Pancreas (tissue), 10 donors: ENCODE measurements around the gene PCBP4. TPM values are rescaled to one million over a fixed set of nuclear protein-coding genes. Genes with fewer than 3 reads are reported as not detected.

ENCODE experiments used
- ATAC-seq, 4 donors: fragments of 200-7000 bp; cut with Tn5 transposase; one replicate each; pipeline versions ENCODE4 v1.8.0 to v1.9.1; 2020; ENCODE audit warnings: mild to moderate bottlenecking in 4 of 4, moderate library complexity in 4 of 4
- DNase-seq, 6 donors: peaks; one replicate each; pipeline ENCODE4 v3.0.0-alpha.2; 2020
- FAIRE-seq: peaks from 2 replicates; lab custom pipeline; 2012; peaks lifted over from hg19 to GRCh38; lab: Jason Lieb, UNC
- H3K27ac ChIP-seq, 4 donors: fragments of 200-600 bp; sonication (generic); 1 replicate in 3 of 4; 2 replicates in 1 of 4; pipeline versions ENCODE4 v1.5.0 to v1.8.0; 2020
- H3K27me3 ChIP-seq, 4 donors: fragments of 200-600 bp; one replicate each; pipeline ENCODE4 v1.8.0; 2021
- H3K36me3 ChIP-seq, 3 donors: fragments of 200-600 bp; sonication (generic) in 1 of 3; one replicate each; pipeline versions ENCODE4 v1.5.0 to v1.8.0; 2020 to 2021
- H3K4me1 ChIP-seq, 3 donors: fragments of 200-600 bp; one replicate each; pipeline ENCODE4 v1.8.0; 2021
- H3K4me3 ChIP-seq, 4 donors: fragments of 200-600 bp; sonication (generic) in 2 of 4; one replicate each; pipeline versions ENCODE4 v1.5.0 to v1.8.0; 2020 to 2021
- H3K9me3 ChIP-seq, 4 donors: fragments of 200-600 bp; one replicate each; pipeline ENCODE4 v1.8.0; 2021
- CTCF ChIP-seq, 4 donors: fragments of 200-600 bp; sonication (generic) in 3 of 4; IDR thresholded peaks; one replicate each; pipeline versions ENCODE4 v1.5.0 to v1.8.0; 2021; ENCODE audit warnings: antibody characterized with exemption in 4 of 4
- WGBS, 2 donors: extraction: QIAGEN DNeasy Blood & Tissue Kit; methylation state at CpG; one replicate each; pipeline ENCODE4 v1.1.7; 2013; 5-methylcytosine and 5-hydroxymethylcytosine counted together
- intact Hi-C, 3 donors: fragments of 100-400 bp; cut with DNase I; formaldehyde crosslinking; loops; one replicate each; pipeline versions ENCODE4 v1.11.1 to v1.14.2; 2022
- polyA plus RNA-seq, 2 donors: library from polyadenylated mRNA; stranded (reverse); fragments of 200-250 nt; gene quantifications; one replicate each; pipeline ENCODE4 v1.2.3, GENCODE V29; 2013
- total RNA-seq, 6 donors: library from RNA; stranded (reverse); fragmentation: NEBNext Ultra II Directional in 4 of 6; extraction: Animal tissue kit (Norgen Biotek cat#: 25700) in 4 of 6; gene quantifications; one replicate each; pipeline versions ENCODE4 v1.2.1 to v1.2.4, GENCODE V29; 2021 to 2023
- donor health status: healthy with polysubstance abuse.
- donor health status: DM: no; HTN: no; CAD: no; lungs with moderate emphysema.
- donor health status: DM: no; HTN: no; CAD: no.
- donor health status: control.
- donor health status: control.
- donor health status: Bipolar disorder and iron deficiency.
- donor health status: DM: yes; HTN: yes; CAD: no.
- donor health status: DM: no; HTN: no; CAD: no.
- donor health status: DM: no; HTN: no; CAD: no.
- donor health status: DM: yes; HTN: yes; CAD: no.

The PCBP4 gene
- total and polyA plus RNA-seq, 8 donors, result 10.7 to 55.2 (median 17.4) TPM

- peak in 2 of 6 donors; percentile 28 to 33 for DNase-seq
Measured at GRCh38 chr3:51961602-51962569, 5.4 kb downstream of the PCBP4 start.

GRCh38 chr3:51961011-51961410 is 6.2 kb downstream of the PCBP4 start:
- FAIRE-seq, result no peak
- ATAC-seq, result no peak
- TF ChIP-seq CTCF (IDR thresholded peaks at IDR 0.05), result no peak
- Histone ChIP-seq H3K4me3 (no peak overlapping the region), H3K36me3 (no peaks in the 10 kb centered on the region), H3K27ac (no peak overlapping the region), H3K4me1 (peaks cover 0 to 8% (median 4%) of the 10 kb centered on the region in 3 donors), H3K27me3 (no peaks in the 10 kb centered on the region), H3K9me3 (no peaks in the 10 kb centered on the region)
- 93 to 96% methylated on average over 16 to 18 of the region's 18 CpGs for WGBS, 2 donors
- intact Hi-C loops, result no loop called here
- peak in 2 of 6 donors; percentile 21 to 78 for DNase-seq

More at GRCh38 chr3:51961602-51962569, 5.4 kb downstream of the PCBP4 start:
- H3K27ac ChIP-seq, result no peak overlapping the region
- FAIRE-seq (no peak), ATAC-seq (peak; percentile 25 to 80 (median 62))
- no peaks in the 10 kb centered on the region for H3K9me3 ChIP-seq
- H3K27me3 ChIP-seq, result no peaks in the 10 kb centered on the region
- no peak for TF ChIP-seq CTCF (IDR thresholded peaks at IDR 0.05)
- no peak overlapping the region for H3K4me3 ChIP-seq
- H3K4me1 ChIP-seq, result peaks cover 0 to 4% (median 2%) of the 10 kb centered on the region in 3 donors
- H3K36me3 ChIP-seq, result no peaks in the 10 kb centered on the region
- 48 to 50% methylated on average over 9 of the region's 9 CpGs for WGBS, 2 donors
- intact Hi-C loops, result no loop called here

GRCh38 chr3:51960386-51960785 is 6.9 kb downstream of the PCBP4 start:
- no peaks in the 10 kb centered on the region for H3K27me3 ChIP-seq
- H3K9me3 ChIP-seq, result no peaks in the 10 kb centered on the region
- H3K36me3 ChIP-seq, result no peaks in the 10 kb centered on the region
- DNase-seq, result peak in 2 of 6 donors; percentile 37 to 65
- no peak overlapping the region for H3K27ac ChIP-seq
- peaks cover 0 to 8% (median 4%) of the 10 kb centered on the region in 3 donors for H3K4me1 ChIP-seq
- no peak for ATAC-seq
- 86 to 90% methylated on average over 10 of the region's 10 CpGs for WGBS, 2 donors
- FAIRE-seq, result no peak
- no peak for TF ChIP-seq CTCF (IDR thresholded peaks at IDR 0.05)
- H3K4me3 ChIP-seq, result no peak overlapping the region
- intact Hi-C loops, result no loop called here

GRCh38 chr3:51959651-51960050 is 7.6 kb downstream of the PCBP4 start:
- no peak overlapping the region for H3K4me3 ChIP-seq
- 97 to 100% methylated on average over 7 of the region's 7 CpGs for WGBS, 2 donors
- H3K27me3 ChIP-seq, result no peaks in the 10 kb centered on the region
- H3K4me1 ChIP-seq, result peaks cover 0 to 8% (median 4%) of the 10 kb centered on the region in 3 donors
- TF ChIP-seq CTCF (IDR thresholded peaks at IDR 0.05), result no peak
- ATAC-seq (no peak), DNase-seq (peak in 1 of 6 donors; percentile 67), FAIRE-seq (no peak)
- H3K27ac ChIP-seq, result no peak overlapping the region
- H3K9me3 ChIP-seq, result no peaks in the 10 kb centered on the region
- intact Hi-C loops, result no loop called here
- no peaks in the 10 kb centered on the region for H3K36me3 ChIP-seq
